DMS114 treated with DMSO at 0.1 percent for 48 hours (cell line): Measurements from ENCODE around the gene SPSB4.

Experiments
- DNase-seq: peaks from one replicate; lab custom pipeline; 2025; ENCODE audit not compliant: unreplicated experiment; lab: John Stamatoyannopoulos, UW

The SPSB4 gene

GRCh38 chr3:141150081-141150830 is 99.1 kb downstream of the SPSB4 start:
- DNase-seq: no peak

GRCh38 chr3:141150931-141151330 is 99.8 kb downstream of the SPSB4 start:
- no peak for DNase-seq

- DNase-seq: no peak
Observed at GRCh38 chr3:141151439-141151838, 100.3 kb downstream of the SPSB4 start.

GRCh38 chr3:141152130-141152529 is 101.0 kb downstream of the SPSB4 start:
- DNase-seq: no peak

GRCh38 chr3:141152801-141153678 is 101.9 kb downstream of the SPSB4 start:
- DNase-seq: no peak

GRCh38 chr3:141153679-141153966 is 102.5 kb downstream of the SPSB4 start:
- no peak for DNase-seq

GRCh38 chr3:141164852-141165251 is 113.7 kb downstream of the SPSB4 start:
- DNase-seq: no peak

- DNase-seq: no peak
Observed at GRCh38 chr3:141167681-141168080, 116.5 kb downstream of the SPSB4 start.

GRCh38 chr3:141170678-141171295 is 119.6 kb downstream of the SPSB4 start:
- DNase-seq: no peak

- no peak for DNase-seq
Observed at GRCh38 chr3:141174674-141175073, 123.5 kb downstream of the SPSB4 start.

- DNase-seq: no peak
Observed at GRCh38 chr3:141176775-141177174, 125.6 kb downstream of the SPSB4 start.

GRCh38 chr3:141178026-141178425 is 126.9 kb downstream of the SPSB4 start:
- no peak for DNase-seq

- DNase-seq: no peak
Observed at GRCh38 chr3:141178551-141178950, 127.4 kb downstream of the SPSB4 start.

GRCh38 chr3:141179983-141180382 is 128.8 kb downstream of the SPSB4 start:
- DNase-seq: no peak

- no peak for DNase-seq
Observed at GRCh38 chr3:141181196-141181595, 130.0 kb downstream of the SPSB4 start.

GRCh38 chr3:141181819-141182218 is 130.7 kb downstream of the SPSB4 start:
- no peak for DNase-seq

GRCh38 chr3:141183606-141184005 is 132.5 kb downstream of the SPSB4 start:
- DNase-seq: no peak

- no peak for DNase-seq
Observed at GRCh38 chr3:141184430-141184829, 133.3 kb downstream of the SPSB4 start.

- DNase-seq: no peak
Observed at GRCh38 chr3:141191097-141191749, 140.1 kb downstream of the SPSB4 start.

- peak; percentile 90 for DNase-seq
Observed at GRCh38 chr3:141192345-141192744, 141.2 kb downstream of the SPSB4 start.

GRCh38 chr3:141193066-141193830 is 142.1 kb downstream of the SPSB4 start:
- DNase-seq: no peak
